Bronchus fibroblast of lung (primary cell): ENCODE measurements around the gene HNRNPL. TPM values are rescaled to one million over a fixed set of nuclear protein-coding genes. Genes with fewer than 3 reads are reported as not detected.

ENCODE experiments used
- total RNA-seq: library from RNA; depleted of rRNA; stranded (reverse); fragments of >200 nt; gene quantifications from 2 replicates; pipeline ENCODE4 v1.2.3, GENCODE V29; 2015

Gene HNRNPL
- 266 and 278 TPM in 2 replicates for total RNA-seq

DNA sequence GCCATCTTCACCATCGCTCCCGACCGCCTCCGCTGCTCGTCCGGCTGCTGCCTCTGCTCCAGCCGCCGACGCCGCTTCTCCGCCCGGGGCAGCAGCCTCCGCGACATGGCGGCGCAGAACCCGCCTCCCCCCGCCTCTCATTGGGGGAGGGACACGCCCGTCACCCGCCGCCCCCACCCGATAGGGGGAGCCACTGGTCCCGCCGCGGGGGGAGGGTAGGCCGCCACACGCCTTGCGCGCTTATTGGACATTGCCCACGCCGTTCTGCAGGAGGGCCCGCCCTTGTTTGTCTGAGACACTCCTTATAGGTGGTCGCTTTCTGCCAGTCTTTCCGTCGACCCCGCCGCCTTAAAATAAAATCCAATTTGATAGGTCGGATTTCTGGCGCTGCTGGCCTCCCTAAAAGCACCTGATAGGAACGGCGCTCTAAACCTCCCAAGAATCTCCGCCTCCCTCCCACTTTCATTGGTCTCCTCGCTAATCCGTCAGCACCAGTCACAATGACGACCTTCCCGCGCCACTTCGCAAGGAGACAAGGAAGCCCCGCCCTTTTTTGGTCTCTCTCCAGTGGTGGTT is at the start of gene HNRNPL:
Gene HNRNPL, minus strand, starts transcription at position 127 of the 576 bp plus-strand sequence. Its CDS starts 20 bp downstream, at position 107.

DNA sequence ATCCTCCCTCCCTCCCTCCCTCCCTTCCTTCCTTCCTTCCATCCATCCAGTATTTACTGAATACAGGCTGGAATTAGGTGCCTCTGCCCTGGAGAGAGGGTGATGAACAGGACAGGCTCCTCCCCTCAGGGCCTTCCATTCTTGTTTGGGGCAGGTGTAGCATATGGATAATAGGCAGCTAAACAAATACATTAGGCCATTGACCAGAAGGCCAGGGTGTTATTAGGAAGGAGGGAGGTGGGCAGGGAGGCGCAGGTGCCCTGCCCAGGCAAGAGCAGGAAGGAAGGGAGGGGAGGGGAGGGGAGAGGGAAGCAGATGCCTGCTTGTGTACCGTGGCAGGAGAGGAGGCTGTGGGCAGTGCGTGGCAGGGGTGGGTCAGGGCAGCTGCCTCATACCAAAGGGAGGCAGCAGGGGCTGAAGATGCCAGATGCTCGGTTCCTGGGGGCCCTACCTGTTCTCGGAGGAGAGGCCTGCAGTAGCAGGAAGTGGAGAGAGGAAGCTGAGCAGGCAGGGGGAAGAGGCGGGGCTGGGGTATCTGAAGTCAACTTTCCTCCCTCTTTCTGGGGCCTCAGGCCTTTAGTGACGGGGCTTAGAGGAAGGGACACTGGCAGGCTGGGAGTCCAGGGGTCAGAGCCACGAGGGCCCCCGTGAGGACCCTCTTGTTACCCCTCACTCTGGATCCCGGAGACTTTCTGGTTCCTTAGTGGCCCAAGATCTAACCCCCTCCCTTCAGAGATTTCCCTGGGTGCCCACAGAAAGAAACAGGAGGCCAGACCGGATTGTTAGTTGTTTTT is 28.2 kb upstream of the HNRNPL start, which contains the start of gene RINL:
Gene RINL, minus strand, starts transcription at position 495 of the 794 bp plus-strand sequence. CDS start 1,533 bp downstream, outside the sequence.

DNA sequence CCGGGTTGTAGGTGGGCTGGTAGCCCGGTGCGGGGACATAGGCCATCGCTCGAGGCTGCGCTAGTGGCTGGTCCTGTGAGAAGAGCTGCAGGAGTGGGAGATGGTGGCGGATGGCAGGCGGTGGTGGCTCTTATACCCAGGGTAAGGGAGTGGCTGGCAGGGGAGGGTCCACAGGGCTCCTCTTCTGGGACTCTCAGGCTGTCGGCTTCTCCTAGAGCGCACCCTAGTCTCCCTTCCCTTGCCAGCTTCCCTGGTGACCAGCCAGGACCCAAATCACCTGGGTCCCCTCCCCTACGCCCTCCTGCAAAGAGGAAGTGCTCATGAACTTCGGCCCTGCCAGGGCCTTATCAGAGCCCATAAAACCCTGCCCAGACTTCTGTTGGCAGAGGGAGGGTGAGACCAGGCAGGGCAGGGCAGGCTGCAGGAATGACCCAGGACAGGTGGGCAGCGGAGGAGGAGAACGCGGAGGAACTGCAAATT is 36.9 kb downstream of the HNRNPL start, which contains the start of gene LGALS4:
Gene LGALS4, minus strand, starts transcription at position 105 of the 480 bp plus-strand sequence. Its CDS starts 59 bp downstream, at position 46.

DNA sequence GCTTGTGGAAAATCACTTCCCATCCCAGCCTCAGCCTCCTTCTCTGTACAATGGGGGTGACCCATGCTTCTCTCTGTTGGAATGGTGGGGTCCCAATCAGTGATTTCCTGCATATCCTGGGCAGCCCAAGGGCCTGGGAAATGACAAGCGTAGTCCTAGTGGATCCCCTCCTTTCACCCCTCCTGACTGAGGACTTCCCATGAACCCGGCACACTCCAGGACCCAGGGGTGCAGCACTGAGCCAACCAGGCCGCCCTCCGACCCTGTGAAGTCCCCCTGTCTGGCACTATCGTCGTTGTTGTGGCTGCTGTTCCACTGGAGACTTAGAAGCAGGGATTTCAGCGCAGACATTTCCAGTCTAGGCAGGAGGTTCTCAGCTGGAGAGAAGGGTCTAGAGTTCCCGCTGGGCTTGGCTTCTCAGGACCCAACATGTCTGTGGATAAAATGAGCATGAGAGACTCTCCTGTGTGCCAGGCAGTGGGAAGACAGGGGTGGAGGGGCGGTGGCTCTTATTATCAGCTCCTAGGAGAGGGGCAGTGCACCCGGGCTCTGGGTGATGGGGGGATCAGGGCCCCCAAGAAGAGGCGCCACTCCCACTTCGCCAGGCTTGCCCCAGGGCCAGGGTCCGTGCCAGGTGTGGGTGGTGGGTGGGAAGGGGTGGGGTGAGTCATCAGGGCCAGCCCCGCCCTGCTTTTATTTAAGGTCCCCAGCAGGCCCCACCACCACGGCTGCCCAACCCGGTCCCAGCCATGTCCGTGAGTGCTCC is 61.1 kb downstream of the HNRNPL start, which contains the start of gene LGALS7B:
Gene LGALS7B, plus strand, starts transcription at position 723 of the 766 bp plus-strand sequence. Its CDS starts 27 bp downstream, at position 750.

Other genes starting within 250 kb of the HNRNPL start
- gene MAP4K1, start 232.0 kb downstream of the HNRNPL start, total RNA-seq = under 0.01 and 0.34 TPM in 2 replicates
- 664 and 711 TPM in 2 replicates for gene EIF3K, start 230.8 kb downstream of the HNRNPL start, total RNA-seq
- 333 and 342 TPM in 2 replicates for gene ACTN4, start 202.3 kb downstream of the HNRNPL start, total RNA-seq
- 0.50 and 1.5 TPM in 2 replicates for gene CAPN12, start 105.5 kb downstream of the HNRNPL start, total RNA-seq
- gene LGALS7, start 76.5 kb downstream of the HNRNPL start, total RNA-seq = 2.1 TPM in 1 of 2 replicates, not detected in the other
- gene LGALS7B, start 60.8 kb downstream of the HNRNPL start, total RNA-seq = not detected in 2 replicates
- gene LGALS4, start 37.0 kb downstream of the HNRNPL start, total RNA-seq = 0.15 TPM in 1 of 2 replicates, not detected in the other
- gene ECH1, start 18.2 kb downstream of the HNRNPL start, total RNA-seq = 40.0 and 45.9 TPM in 2 replicates
- 2.2 and 3.9 TPM in 2 replicates for gene RINL, start 28.3 kb upstream of the HNRNPL start, total RNA-seq
- 37.7 and 45.0 TPM in 2 replicates for gene SIRT2, start 49.6 kb upstream of the HNRNPL start, total RNA-seq
- 17.4 and 18.5 TPM in 2 replicates for gene NFKBIB, start 50.0 kb upstream of the HNRNPL start, total RNA-seq
- not detected in 2 replicates for gene CCER2, start 62.2 kb upstream of the HNRNPL start, total RNA-seq
- 24.2 and 32.8 TPM in 2 replicates for gene SARS2, start 80.8 kb upstream of the HNRNPL start, total RNA-seq
- gene MRPS12, start 81.0 kb upstream of the HNRNPL start, total RNA-seq = 64.8 and 67.6 TPM in 2 replicates
- 20.3 and 27.5 TPM in 2 replicates for gene FBXO17, start 125.8 kb upstream of the HNRNPL start, total RNA-seq
- gene FBXO27, start 182.6 kb upstream of the HNRNPL start, total RNA-seq = 2.7 and 3.6 TPM in 2 replicates
- gene ACP7, start 234.4 kb upstream of the HNRNPL start, total RNA-seq = 0.34 and 0.45 TPM in 2 replicates